IPS-NIHi7 (cell line): ENCODE data around the gene HOXA9.

Experiments
- DNase-seq: peaks from one replicate; pipeline ENCODE4 v3.0.0; 2012; ENCODE audit warnings: mixed read lengths; ENCODE audit errors: extremely low spot score

The HOXA9 gene

GRCh38 chr7:27112955-27113949, 52.1 kb downstream of the HOXA9 start:
- no peak for DNase-seq
